ENCODE measurements around the gene TRIM69.
"Not testable (repeated sequence)": the region's sequence is repeated elsewhere in the genome, so short reads cannot be mapped to it uniquely, and the experiment has no call there.

The TRIM69 gene

DNA sequence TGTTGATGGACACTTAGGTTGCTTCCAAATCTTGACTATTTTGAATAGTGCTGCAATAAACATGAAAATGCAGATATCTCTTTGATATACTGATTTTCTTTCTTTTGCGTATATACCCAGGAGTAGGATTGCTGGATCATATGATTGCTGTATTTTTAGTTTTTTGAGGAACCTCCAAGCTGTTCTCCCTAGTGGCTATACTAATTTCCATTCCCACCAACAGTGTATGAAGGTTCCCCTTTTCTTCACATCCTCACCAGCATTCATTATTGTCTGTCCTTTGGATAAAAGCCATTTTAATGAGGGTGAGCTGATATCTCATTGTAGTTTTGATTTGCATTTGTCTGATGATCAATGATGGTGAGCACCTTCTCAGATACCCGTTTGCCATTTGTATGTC lies 37.7 kb upstream of the TRIM69 start:
- H4K20me1 ChIP-seq (ENCODE audit: insufficient read depth, low read length, poor library complexity, severe bottlenecking) = no peaks in the 10 kb centered on the region
- no peak overlapping the region for H3K9ac ChIP-seq (ENCODE audit: low read depth, low read length, poor library complexity, severe bottlenecking)
- H3K4me3 ChIP-seq (ENCODE audit: low read length, poor library complexity, severe bottlenecking) = no peak overlapping the region
- H3K36me3 ChIP-seq (ENCODE audit: insufficient read depth, low read length) = no peaks in the 10 kb centered on the region
- H3K9me2 ChIP-seq (replicated peaks; ENCODE audit: low read depth, low read length) = no peaks in the 10 kb centered on the region
- H3K27me3 ChIP-seq (ENCODE audit: insufficient read depth, low read length, poor library complexity, severe bottlenecking) = no peaks in the 10 kb centered on the region
- no peak overlapping the region for H3K4me2 ChIP-seq (ENCODE audit: low read depth, low read length, poor library complexity, severe bottlenecking)
- no peak overlapping the region for H2AFZ ChIP-seq (ENCODE audit: low read length)
- H3F3A ChIP-seq (ENCODE audit: low read depth) = no peaks in the 10 kb centered on the region
- no peaks in the 10 kb centered on the region for H3K79me2 ChIP-seq (ENCODE audit: insufficient read depth, low read length)
- H3K9me3 ChIP-seq (ENCODE audit: insufficient read depth, low read depth, low read length) = no peaks in the 10 kb centered on the region
- TF ChIP-seq, protein P1, sequence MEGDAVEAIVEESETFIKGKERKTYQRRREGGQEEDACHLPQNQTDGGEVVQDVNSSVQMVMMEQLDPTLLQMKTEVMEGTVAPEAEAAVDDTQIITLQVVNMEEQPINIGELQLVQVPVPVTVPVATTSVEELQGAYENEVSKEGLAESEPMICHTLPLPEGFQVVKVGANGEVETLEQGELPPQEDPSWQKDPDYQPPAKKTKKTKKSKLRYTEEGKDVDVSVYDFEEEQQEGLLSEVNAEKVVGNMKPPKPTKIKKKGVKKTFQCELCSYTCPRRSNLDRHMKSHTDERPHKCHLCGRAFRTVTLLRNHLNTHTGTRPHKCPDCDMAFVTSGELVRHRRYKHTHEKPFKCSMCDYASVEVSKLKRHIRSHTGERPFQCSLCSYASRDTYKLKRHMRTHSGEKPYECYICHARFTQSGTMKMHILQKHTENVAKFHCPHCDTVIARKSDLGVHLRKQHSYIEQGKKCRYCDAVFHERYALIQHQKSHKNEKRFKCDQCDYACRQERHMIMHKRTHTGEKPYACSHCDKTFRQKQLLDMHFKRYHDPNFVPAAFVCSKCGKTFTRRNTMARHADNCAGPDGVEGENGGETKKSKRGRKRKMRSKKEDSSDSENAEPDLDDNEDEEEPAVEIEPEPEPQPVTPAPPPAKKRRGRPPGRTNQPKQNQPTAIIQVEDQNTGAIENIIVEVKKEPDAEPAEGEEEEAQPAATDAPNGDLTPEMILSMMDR (conservative IDR thresholded peaks at IDR 0.05; ENCODE audit: low read length) = no peak
- TF ChIP-seq EZH2phosphoT487 (IDR thresholded peaks at IDR 0.05; ENCODE audit: borderline replicate concordance) = no peak
- H3K4me1 ChIP-seq (ENCODE audit: insufficient read depth, low read length, poor library complexity, severe bottlenecking) = no peaks in the 10 kb centered on the region

DNA sequence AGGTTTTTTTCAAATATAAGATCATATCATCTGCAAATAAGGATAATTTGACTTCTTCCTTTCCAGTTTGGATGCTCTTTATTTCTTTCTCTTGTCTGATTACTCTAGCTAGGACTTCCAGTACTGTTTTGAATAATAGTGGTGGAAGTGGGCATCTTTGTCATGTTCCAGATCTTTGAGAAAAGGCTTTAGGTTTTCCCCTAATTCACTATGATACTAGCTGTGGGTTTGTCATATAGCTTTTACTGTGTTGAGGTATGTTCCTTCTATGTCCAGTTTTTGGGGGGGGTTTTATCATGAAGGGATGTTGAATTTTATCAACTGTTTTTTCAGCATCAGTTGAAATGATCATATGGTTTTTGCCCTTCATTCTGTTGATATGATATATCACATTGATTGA lies 35.7 kb upstream of the TRIM69 start:
- not testable (repeated sequence) for H3K79me2 ChIP-seq (ENCODE audit: insufficient read depth, low read length); H3K9me2 ChIP-seq (replicated peaks; ENCODE audit: low read depth, low read length); H3K4me1 ChIP-seq (ENCODE audit: insufficient read depth, low read length, poor library complexity, severe bottlenecking); H4K20me1 ChIP-seq (ENCODE audit: insufficient read depth, low read length, poor library complexity, severe bottlenecking); H3K9me3 ChIP-seq (ENCODE audit: insufficient read depth, low read depth, low read length); H3K36me3 ChIP-seq (ENCODE audit: insufficient read depth, low read length); H2AFZ ChIP-seq (ENCODE audit: low read length); H3K4me3 ChIP-seq (ENCODE audit: low read length, poor library complexity, severe bottlenecking); H3F3A ChIP-seq (ENCODE audit: low read depth); H3K9ac ChIP-seq (ENCODE audit: low read depth, low read length, poor library complexity, severe bottlenecking); H3K27me3 ChIP-seq (ENCODE audit: insufficient read depth, low read length, poor library complexity, severe bottlenecking); H3K4me2 ChIP-seq (ENCODE audit: low read depth, low read length, poor library complexity, severe bottlenecking)

DNA sequence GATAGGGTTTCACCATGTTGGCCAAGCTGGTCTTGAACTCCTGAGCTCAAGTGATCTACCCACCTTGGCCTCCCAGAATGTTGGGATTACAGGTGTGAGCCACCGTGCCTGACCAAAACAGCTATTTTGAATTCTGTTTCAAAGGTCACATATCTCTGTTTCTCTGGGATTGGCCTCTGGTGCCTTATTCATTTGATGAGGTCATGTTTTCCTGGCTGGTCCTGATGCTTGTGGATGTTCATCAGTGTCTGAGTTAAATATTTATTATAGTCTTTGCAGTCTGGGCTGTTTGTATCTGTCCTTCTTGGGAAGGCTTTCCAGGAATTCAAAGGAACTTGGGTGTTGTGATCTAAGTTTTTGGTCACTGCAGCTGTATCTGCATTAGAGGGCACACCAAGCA lies 30.3 kb upstream of the TRIM69 start:
- H3K36me3 ChIP-seq (ENCODE audit: insufficient read depth, low read length) = no peaks in the 10 kb centered on the region

DNA sequence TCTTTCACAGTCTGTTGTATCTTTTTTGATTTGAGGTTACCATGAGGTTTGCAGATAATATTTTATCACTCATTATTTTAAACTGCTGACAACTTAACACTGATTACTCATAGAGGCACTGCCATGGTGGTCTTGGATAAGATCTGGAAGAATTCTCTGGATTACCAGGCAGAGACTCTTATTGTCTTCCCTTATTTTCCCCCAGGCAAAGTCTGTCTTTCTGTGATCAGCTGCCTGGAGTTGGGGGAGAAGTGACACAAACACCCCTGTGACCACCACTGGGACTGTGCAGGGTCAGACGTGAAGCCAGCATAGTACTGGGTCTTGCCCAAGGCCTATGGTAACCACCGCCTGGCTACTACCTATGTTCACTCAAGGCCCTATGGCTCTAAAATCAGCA lies 29.9 kb upstream of the TRIM69 start:
- H2AFZ ChIP-seq (ENCODE audit: low read length) = no peak overlapping the region

More for the DNA sequence above, 30.3 kb upstream of the TRIM69 start:
- Histone ChIP-seq H3K9ac (ENCODE audit: low read depth, low read length, poor library complexity, severe bottlenecking) (no peak overlapping the region), H3K9me3 (ENCODE audit: insufficient read depth, low read depth, low read length) (no peaks in the 10 kb centered on the region), H3K4me3 (ENCODE audit: low read length, poor library complexity, severe bottlenecking) (no peak overlapping the region), H2AFZ (ENCODE audit: low read length) (no peak overlapping the region), H3F3A (ENCODE audit: low read depth) (peaks cover 3% of the 10 kb centered on the region; the same call in 1 of the 2 replicates), H3K4me2 (ENCODE audit: low read depth, low read length, poor library complexity, severe bottlenecking) (no peak overlapping the region), H3K4me1 (ENCODE audit: insufficient read depth, low read length, poor library complexity, severe bottlenecking) (peaks cover 15% of the 10 kb centered on the region), H4K20me1 (ENCODE audit: insufficient read depth, low read length, poor library complexity, severe bottlenecking) (no peaks in the 10 kb centered on the region), H3K79me2 (ENCODE audit: insufficient read depth, low read length) (peaks cover 10% of the 10 kb centered on the region; the same call in 1 of the 2 replicates), H3K27me3 (ENCODE audit: insufficient read depth, low read length, poor library complexity, severe bottlenecking) (no peaks in the 10 kb centered on the region), H3K9me2 (replicated peaks; ENCODE audit: low read depth, low read length) (no peaks in the 10 kb centered on the region; the same call in 1 of the 2 replicates)
- TF ChIP-seq EZH2phosphoT487 (IDR thresholded peaks at IDR 0.05; ENCODE audit: borderline replicate concordance) = no peak
- TF ChIP-seq, protein P1 (conservative IDR thresholded peaks at IDR 0.05; ENCODE audit: low read length) = no peak

More for the DNA sequence above, 29.9 kb upstream of the TRIM69 start:
- TF ChIP-seq, protein P1 (conservative IDR thresholded peaks at IDR 0.05; ENCODE audit: low read length) = no peak
- TF ChIP-seq EZH2phosphoT487 (IDR thresholded peaks at IDR 0.05; ENCODE audit: borderline replicate concordance) = no peak
- no peak overlapping the region for H3K4me3 ChIP-seq (ENCODE audit: low read length, poor library complexity, severe bottlenecking)
- no peaks in the 10 kb centered on the region; the same call in 1 of the 2 replicates for H3K9me2 ChIP-seq (replicated peaks; ENCODE audit: low read depth, low read length)
- no peak overlapping the region for H3K4me2 ChIP-seq (ENCODE audit: low read depth, low read length, poor library complexity, severe bottlenecking)
- peaks cover 4% of the 10 kb centered on the region; the same call in 1 of the 2 replicates for H3F3A ChIP-seq (ENCODE audit: low read depth)
- H3K4me1 ChIP-seq (ENCODE audit: insufficient read depth, low read length, poor library complexity, severe bottlenecking) = peaks cover 15% of the 10 kb centered on the region
- H4K20me1 ChIP-seq (ENCODE audit: insufficient read depth, low read length, poor library complexity, severe bottlenecking) = peaks cover under 1% of the 10 kb centered on the region
- peaks cover 12% of the 10 kb centered on the region for H3K79me2 ChIP-seq (ENCODE audit: insufficient read depth, low read length)
- no peaks in the 10 kb centered on the region for H3K36me3 ChIP-seq (ENCODE audit: insufficient read depth, low read length)
- H3K27me3 ChIP-seq (ENCODE audit: insufficient read depth, low read length, poor library complexity, severe bottlenecking) = peaks cover under 1% of the 10 kb centered on the region
- no peaks in the 10 kb centered on the region for H3K9me3 ChIP-seq (ENCODE audit: insufficient read depth, low read depth, low read length)
- no peak overlapping the region for H3K9ac ChIP-seq (ENCODE audit: low read depth, low read length, poor library complexity, severe bottlenecking)

Data from Loucy (cell line).